Neural crest cell (in vitro differentiated cells): ENCODE results near the gene CXCL8. TPM values are rescaled to one million over a fixed set of nuclear protein-coding genes. Genes with fewer than 3 reads are reported as not detected.
"Not testable (repeated sequence)": the region's sequence is repeated elsewhere in the genome, so short reads cannot be mapped to it uniquely, and the experiment has no call there.

ENCODE experiments used
- DNase-seq: peaks from one replicate; pipeline ENCODE4 v3.0.0; 2021; ENCODE audit warnings: low read depth, mixed read lengths, low spot score
- H3K27ac Mint-ChIP-seq: one replicate; pipeline ENCODE4 v1.8.0; 2021; ENCODE audit warnings: mild to moderate bottlenecking, mixed read lengths; ENCODE audit not compliant: unreplicated experiment
- H3K27me3 Mint-ChIP-seq: 2 replicates; pipeline ENCODE4 v1.8.0; 2021; ENCODE audit warnings: low read depth, mild to moderate bottlenecking, mixed read lengths
- H3K36me3 Mint-ChIP-seq: 2 replicates; pipeline ENCODE4 v1.8.0; 2021; ENCODE audit warnings: low read depth, mild to moderate bottlenecking, mixed read lengths
- H3K4me1 Mint-ChIP-seq: 2 replicates; pipeline ENCODE4 v1.8.0; 2021; ENCODE audit warnings: mixed read lengths
- H3K4me3 Mint-ChIP-seq: one replicate; pipeline ENCODE4 v1.8.0; 2021; ENCODE audit warnings: mild to moderate bottlenecking, mixed read lengths
- H3K9me3 Mint-ChIP-seq: 2 replicates; pipeline ENCODE4 v1.8.0; 2021; ENCODE audit warnings: mixed read lengths
- long read RNA-seq: library from polyadenylated mRNA; unstranded; transcript quantifications from one replicate; pipeline ENCODE4 v2.0.0, GENCODE V29; 2020
- total RNA-seq: library from RNA; stranded (reverse); gene quantifications from 2 replicates; pipeline ENCODE4 v1.2.1, GENCODE V29; 2021
- TF ChIP-seq, protein P1 (sequence below): fragments of 200-600 bp; sonication (generic); conservative IDR thresholded peaks from 2 replicates; pipeline ENCODE4 v1.5.0; 2021; ENCODE audit warnings: antibody characterized with exemption, mild to moderate bottlenecking

Gene CXCL8
- total RNA-seq, result not detected in 2 replicates
- long read RNA-seq, result 0 reads

DNA sequence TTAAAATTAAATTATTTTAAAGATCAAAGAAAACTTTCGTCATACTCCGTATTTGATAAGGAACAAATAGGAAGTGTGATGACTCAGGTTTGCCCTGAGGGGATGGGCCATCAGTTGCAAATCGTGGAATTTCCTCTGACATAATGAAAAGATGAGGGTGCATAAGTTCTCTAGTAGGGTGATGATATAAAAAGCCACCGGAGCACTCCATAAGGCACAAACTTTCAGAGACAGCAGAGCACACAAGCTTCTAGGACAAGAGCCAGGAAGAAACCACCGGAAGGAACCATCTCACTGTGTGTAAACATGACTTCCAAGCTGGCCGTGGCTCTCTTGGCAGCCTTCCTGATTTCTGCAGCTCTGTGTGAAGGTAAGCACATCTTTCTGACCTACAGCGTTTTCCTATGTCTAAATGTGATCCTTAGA lies at the start of gene CXCL8:
Gene CXCL8, plus strand, starts transcription at position 217 of the 426 bp plus-strand sequence. Its CDS starts 90 bp downstream, at position 307.
- no peak for DNase-seq
- Mint-ChIP-seq H3K27ac (no peak within 1 kb of the TSS), H3K4me1 (no peaks in the 10 kb centered on the region), H3K27me3 (no peaks in the 10 kb centered on the region), H3K4me3 (no peak within 1 kb of the TSS), H3K9me3 (peaks cover 3% of the 10 kb centered on the region), H3K36me3 (no peaks in the 10 kb centered on the region)
- TF ChIP-seq, protein P1, sequence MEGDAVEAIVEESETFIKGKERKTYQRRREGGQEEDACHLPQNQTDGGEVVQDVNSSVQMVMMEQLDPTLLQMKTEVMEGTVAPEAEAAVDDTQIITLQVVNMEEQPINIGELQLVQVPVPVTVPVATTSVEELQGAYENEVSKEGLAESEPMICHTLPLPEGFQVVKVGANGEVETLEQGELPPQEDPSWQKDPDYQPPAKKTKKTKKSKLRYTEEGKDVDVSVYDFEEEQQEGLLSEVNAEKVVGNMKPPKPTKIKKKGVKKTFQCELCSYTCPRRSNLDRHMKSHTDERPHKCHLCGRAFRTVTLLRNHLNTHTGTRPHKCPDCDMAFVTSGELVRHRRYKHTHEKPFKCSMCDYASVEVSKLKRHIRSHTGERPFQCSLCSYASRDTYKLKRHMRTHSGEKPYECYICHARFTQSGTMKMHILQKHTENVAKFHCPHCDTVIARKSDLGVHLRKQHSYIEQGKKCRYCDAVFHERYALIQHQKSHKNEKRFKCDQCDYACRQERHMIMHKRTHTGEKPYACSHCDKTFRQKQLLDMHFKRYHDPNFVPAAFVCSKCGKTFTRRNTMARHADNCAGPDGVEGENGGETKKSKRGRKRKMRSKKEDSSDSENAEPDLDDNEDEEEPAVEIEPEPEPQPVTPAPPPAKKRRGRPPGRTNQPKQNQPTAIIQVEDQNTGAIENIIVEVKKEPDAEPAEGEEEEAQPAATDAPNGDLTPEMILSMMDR, result no peak

DNA sequence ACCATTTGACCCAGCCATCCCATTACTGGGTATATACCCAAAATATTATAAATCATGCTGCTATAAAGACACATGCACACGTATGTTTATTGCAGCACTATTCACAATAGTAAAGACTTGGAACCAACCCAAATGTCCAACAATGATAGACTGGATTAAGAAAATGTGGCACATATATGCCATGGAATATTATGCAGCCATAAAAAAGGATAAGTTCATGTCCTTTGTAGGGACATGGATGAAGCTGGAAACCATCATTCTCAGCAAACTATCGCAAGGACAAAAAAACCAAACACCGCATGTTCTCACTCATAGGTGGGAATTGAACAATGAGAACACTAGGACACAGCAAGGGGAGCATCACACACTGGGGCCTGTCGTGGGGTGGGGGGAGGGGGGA lies 49.2 kb upstream of the CXCL8 start:
- not testable (repeated sequence) for H3K27ac Mint-ChIP-seq, DNase-seq, H3K9me3 Mint-ChIP-seq, H3K27me3 Mint-ChIP-seq, H3K36me3 Mint-ChIP-seq, H3K4me3 Mint-ChIP-seq, H3K4me1 Mint-ChIP-seq

DNA sequence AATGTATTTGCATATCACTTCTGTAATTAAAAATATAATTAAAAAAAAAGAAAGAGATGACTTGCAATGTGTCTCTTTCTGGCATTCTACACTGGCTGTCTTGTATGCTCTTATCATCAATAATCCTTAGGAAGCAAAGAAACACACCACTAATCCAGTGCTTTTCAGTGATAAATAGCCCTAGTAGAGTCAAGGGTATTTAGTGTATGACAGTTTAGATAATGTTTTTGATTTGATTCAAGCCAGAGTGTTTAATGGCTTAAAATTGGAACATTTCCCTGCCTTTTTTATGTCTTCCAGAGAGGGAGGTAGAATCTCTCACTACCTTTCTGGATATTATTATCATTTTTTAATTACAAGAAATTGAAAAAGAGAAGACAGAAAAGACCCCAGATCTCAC lies 48.6 kb upstream of the CXCL8 start:
- Mint-ChIP-seq H3K27me3 (no peaks in the 10 kb centered on the region), H3K9me3 (peaks cover 2% of the 10 kb centered on the region), H3K4me3 (no peak overlapping the region), H3K36me3 (no peaks in the 10 kb centered on the region), H3K27ac (no peak overlapping the region), H3K4me1 (no peaks in the 10 kb centered on the region)
- TF ChIP-seq, protein P1, result no peak
- DNase-seq, result no peak

DNA sequence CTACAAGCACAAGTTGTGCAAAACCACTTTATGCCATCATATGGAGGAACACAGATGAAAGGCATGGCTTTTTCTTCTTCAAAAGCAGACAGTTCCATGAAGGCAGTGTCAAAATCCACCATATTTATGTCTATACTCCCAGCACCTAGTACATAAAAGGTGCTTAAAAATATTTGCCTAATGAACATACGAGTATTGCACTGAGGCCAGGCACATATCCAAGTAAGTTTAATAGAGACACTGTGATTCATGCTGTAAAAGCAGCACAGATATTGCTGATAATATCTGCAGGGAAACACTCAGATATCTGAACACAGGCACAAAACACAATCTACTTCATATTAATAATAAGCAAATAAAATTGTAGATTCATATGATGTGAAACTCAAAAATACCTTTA lies 48.1 kb upstream of the CXCL8 start:
- Mint-ChIP-seq H3K27ac (no peak overlapping the region), H3K27me3 (no peaks in the 10 kb centered on the region), H3K9me3 (peaks cover 2% of the 10 kb centered on the region), H3K4me3 (no peak overlapping the region), H3K36me3 (no peaks in the 10 kb centered on the region), H3K4me1 (no peaks in the 10 kb centered on the region)
- TF ChIP-seq, protein P1, result no peak
- no peak for DNase-seq

DNA sequence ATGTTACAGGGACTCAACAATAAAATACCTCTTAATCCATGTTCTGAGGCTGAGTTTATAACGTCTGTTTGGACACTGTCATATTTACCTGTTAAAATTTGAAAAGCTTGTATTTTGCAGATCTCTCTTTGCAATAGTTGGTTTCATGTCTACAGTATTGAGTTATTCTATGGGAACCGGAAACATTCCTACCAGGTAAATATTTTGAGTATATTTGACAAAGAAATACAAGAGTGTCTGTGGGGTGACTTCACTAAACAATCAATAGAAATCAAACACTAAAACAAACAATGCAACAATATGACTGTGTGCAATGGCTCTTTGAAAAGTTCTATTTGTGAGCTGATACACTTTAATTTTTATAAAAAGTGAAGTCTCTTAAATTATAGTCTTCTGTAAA lies 47.7 kb upstream of the CXCL8 start:
- TF ChIP-seq, protein P1, result no peak
- Mint-ChIP-seq H3K4me3 (no peak overlapping the region), H3K4me1 (no peaks in the 10 kb centered on the region), H3K27me3 (no peaks in the 10 kb centered on the region), H3K27ac (no peak overlapping the region), H3K9me3 (peaks cover 2% of the 10 kb centered on the region), H3K36me3 (no peaks in the 10 kb centered on the region)
- DNase-seq, result no peak

DNA sequence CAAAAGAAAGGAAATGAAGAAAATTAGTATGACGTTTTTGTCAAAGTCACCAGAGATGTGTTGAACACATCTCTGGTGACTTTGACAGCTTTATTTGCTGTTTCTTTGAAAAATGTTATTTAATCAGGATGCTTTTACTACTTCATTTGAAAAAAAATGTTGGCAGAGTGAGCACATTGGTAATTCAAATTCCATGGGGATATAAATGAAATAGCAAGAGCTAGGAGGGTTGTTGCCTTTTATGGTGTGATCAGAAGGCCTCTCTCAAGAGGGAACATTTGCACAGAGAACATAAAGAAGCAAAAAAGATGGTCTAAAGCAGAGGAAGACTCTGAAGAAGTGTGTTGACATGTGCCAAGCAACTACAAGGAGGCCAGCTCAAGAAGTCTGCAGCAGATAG lies 46.6 kb upstream of the CXCL8 start:
- TF ChIP-seq, protein P1, result no peak
- Mint-ChIP-seq H3K4me3 (no peak overlapping the region), H3K36me3 (no peaks in the 10 kb centered on the region), H3K27ac (no peak overlapping the region), H3K4me1 (no peaks in the 10 kb centered on the region), H3K27me3 (no peaks in the 10 kb centered on the region), H3K9me3 (peaks cover 2% of the 10 kb centered on the region)
- no peak for DNase-seq
